Activated T-helper 17 cell treated with anti-CD3 and anti-CD28 coated beads, Interleukin-2, amount 50 U/mL, for 72 hours (primary cell): ENCODE results near the gene ANKRD36. TPM values are rescaled to one million over a fixed set of nuclear protein-coding genes. Genes with fewer than 3 reads are reported as not detected.
"Not testable (repeated sequence)": the region's sequence is repeated elsewhere in the genome, so short reads cannot be mapped to it uniquely, and the experiment has no call there.

Experiments
- ATAC-seq: fragments of 150-1000 bp; cut with Tn5 transposase; replicated peaks from 2 replicates; pipeline ENCODE4 v1.10.0; 2021; ENCODE audit warnings: mild to moderate bottlenecking, moderate library complexity
- H3K27ac Mint-ChIP-seq: one replicate; pipeline ENCODE4 v1.8.0; 2022; ENCODE audit warnings: mixed read lengths
- H3K27me3 Mint-ChIP-seq: one replicate; pipeline ENCODE4 v1.8.0; 2022; ENCODE audit warnings: mixed read lengths
- H3K36me3 Mint-ChIP-seq: one replicate; pipeline ENCODE4 v1.8.0; 2022; ENCODE audit warnings: low read depth, mild to moderate bottlenecking, mixed read lengths
- H3K4me1 Mint-ChIP-seq: one replicate; pipeline ENCODE4 v1.8.0; 2022; ENCODE audit warnings: mixed read lengths
- H3K4me3 Mint-ChIP-seq: one replicate; pipeline ENCODE4 v1.8.0; 2022; ENCODE audit warnings: mild to moderate bottlenecking, mixed read lengths
- H3K9me3 Mint-ChIP-seq: one replicate; pipeline ENCODE4 v1.8.0; 2022; ENCODE audit warnings: mixed read lengths
- total RNA-seq, 2 donors: library from RNA; stranded (reverse); gene quantifications; one replicate each; pipeline ENCODE4 v1.2.3, GENCODE V29; 2022

ANKRD36 gene
- 10 to 100 TPM; 48.7 to 62.2 TPM for total RNA-seq

DNA sequence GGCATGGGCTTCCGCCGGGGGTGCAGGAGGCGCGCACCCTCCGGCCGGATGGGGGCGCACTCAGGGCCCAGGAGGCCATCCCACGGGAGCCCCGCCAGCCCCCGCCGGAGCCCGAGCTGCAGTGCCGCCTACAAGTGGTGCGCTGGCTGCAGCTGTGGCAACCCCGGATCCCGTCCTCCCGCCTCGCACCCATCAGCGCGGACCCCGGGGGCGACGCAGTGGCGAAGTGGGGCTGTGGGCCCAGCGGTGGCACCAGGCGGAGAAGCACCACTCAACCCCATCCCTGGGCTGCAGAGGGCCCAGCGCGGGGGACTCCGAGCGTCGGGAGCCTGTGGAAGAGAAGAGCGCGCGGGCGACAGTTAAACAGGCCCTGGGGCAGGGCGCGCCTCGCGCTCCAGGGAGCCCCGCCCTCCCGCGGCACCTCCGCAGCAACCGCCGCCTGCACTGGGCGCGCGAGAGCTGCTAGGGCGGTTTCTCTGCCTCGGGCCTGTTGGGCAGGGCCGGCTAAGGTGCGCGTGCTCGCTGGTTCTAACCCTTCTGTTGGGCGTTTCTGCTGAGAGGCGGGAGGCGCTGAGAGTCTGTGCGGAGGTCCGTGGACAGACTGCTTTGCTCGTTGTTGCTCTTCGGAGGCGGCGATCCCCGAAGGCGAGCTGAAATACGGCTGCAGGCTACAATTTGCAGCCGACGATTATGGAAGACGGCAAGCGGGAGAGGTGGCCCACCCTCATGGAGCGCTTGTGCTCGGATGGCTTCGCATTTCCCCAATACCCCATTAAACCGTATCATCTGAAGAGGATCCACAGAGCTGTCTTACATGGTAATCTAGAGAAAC is at the start of gene ANKRD36:
Gene ANKRD36, plus strand, starts transcription at position 104 of the 832 bp plus-strand sequence. Its CDS starts 587 bp downstream, at position 691.
- not testable (repeated sequence) for H3K4me1 Mint-ChIP-seq, H3K27me3 Mint-ChIP-seq, H3K36me3 Mint-ChIP-seq, H3K9me3 Mint-ChIP-seq
- H3K27ac Mint-ChIP-seq, result peak within 1 kb of the TSS; percentile 97
- ATAC-seq, result peak; percentile 96
- H3K4me3 Mint-ChIP-seq, result peak within 1 kb of the TSS; percentile 99

DNA sequence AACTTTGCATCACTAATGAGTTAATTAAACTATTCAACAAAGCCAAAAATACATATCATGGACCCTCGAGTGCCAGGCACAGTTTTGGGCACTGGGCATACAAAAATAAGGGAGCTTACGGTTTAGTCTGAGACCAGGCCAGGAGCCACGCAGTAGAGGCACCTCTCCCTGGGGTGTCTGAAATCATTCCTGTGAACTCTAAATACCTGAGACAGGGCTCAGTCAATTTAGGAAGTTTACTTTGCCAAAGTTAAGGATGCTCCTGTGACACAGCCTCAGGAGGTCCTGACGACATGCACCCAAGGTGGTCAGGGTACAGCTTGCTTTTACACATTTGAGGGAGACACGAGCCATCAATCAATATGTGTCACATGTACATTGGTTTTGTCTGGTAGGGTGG is 46.9 kb upstream of the ANKRD36 start:
- H3K27ac Mint-ChIP-seq, ATAC-seq, H3K9me3 Mint-ChIP-seq, H3K36me3 Mint-ChIP-seq, H3K4me3 Mint-ChIP-seq, H3K4me1 Mint-ChIP-seq: not testable (repeated sequence)
- peaks cover 16% of the 10 kb centered on the region for H3K27me3 Mint-ChIP-seq

DNA sequence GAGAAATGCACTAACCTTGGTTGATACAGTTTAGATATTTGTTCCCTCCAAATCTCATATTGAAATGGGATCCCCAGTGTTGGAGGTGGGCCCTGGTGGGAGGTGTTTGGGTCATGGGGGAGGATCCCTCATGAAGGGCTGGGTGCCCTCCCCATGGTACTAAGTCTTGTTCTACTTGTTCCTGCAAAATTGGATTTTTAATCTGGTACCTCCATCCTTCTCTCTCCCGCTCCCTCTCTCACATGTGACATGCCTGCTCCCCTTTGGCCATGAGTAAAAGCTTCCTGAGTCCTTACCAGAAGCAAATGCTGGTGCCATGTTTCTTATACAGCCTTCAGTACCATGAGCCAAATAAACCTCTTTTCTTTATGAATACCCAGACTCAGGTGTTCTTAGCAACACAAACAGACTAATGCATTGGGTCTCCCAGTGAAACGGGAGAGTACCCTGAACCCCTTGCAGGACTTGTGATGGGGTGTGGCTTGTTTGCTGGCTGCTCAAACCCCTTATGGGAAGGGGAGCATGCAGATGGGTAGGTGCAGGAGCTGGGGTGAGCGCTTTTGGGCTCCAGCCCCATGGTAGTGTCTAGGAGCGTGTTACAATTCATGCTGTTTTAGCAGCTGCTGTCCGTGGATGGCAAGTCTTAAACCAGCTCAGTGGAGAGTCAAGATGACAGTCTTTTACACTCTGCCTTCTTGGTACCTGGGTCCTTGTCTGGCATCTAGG is 45.5 kb upstream of the ANKRD36 start:
- ATAC-seq, result no peak

DNA sequence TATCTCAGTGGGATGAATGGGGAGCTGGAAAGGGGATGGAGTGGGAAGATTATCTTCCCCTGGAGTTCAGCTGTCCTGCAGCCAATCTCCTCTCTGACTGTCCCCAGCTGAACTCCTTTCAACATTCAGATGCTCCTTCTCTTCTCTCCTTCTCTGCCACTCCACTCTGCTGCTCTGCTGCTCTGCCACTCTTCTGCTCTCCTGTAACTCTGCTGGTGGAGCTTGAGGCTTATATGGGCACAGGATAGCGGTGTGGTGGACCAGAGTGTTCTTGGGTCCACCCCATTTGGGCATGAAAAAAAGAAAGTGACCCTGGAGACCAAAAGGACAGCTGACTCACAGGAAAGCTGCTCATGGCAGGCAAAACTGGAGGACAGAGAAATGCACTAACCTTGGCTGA is 44.9 kb upstream of the ANKRD36 start:
- Mint-ChIP-seq H3K27me3 (peaks cover 16% of the 10 kb centered on the region), H3K4me1 (no peaks in the 10 kb centered on the region), H3K36me3 (no peaks in the 10 kb centered on the region), H3K27ac (no peak overlapping the region), H3K4me3 (no peak overlapping the region), H3K9me3 (no peaks in the 10 kb centered on the region)
- no peak for ATAC-seq

More for the DNA sequence above, 45.5 kb upstream of the ANKRD36 start:
- Mint-ChIP-seq H3K36me3 (no peaks in the 10 kb centered on the region), H3K4me3 (no peak overlapping the region), H3K9me3 (no peaks in the 10 kb centered on the region), H3K27ac (no peak overlapping the region), H3K27me3 (peaks cover 16% of the 10 kb centered on the region), H3K4me1 (no peaks in the 10 kb centered on the region)

DNA sequence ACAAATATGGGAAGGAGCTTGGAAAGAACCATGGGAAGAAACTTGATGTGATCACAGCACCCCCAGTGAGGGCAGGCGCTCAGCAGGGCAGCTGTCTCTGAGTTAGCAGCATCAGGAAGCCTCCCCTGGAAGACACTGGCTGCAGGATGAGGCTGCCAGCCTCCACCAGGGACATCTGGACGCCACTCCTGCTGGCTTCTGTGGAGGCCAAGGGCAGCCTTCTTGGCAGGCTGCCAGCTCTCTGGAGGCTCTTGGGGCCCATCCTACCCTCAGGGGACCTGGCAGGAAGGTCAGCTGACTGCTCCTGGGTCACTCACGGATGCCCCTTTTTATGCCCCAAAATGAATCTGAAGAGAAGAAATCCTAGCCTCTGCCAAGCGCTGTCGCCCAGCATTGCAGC is 44.2 kb upstream of the ANKRD36 start:
- H3K27ac Mint-ChIP-seq, H3K9me3 Mint-ChIP-seq, H3K4me1 Mint-ChIP-seq, H3K4me3 Mint-ChIP-seq, H3K36me3 Mint-ChIP-seq, ATAC-seq: not testable (repeated sequence)
- H3K27me3 Mint-ChIP-seq, result peaks cover 16% of the 10 kb centered on the region

DNA sequence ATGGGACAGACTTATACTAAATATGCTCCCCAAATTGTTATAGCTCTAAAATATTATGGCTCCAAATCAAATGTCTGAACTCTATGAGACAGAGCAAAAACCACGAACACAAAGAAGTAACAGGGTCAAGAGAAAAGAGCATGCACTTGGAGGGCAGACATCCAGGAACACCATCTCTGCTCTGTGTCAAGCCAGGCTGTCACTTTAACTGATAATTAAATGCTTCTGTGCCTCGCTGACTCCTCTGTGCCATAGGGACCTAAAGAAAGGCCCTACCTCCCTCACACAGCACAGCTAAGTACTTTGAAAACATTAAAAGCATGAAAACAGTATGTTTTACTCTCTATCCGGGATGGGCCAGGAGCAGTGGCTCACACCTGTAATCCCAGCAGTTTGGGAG is 42.0 kb upstream of the ANKRD36 start:
- H3K4me1 Mint-ChIP-seq, H3K9me3 Mint-ChIP-seq, H3K27me3 Mint-ChIP-seq, ATAC-seq, H3K27ac Mint-ChIP-seq, H3K36me3 Mint-ChIP-seq, H3K4me3 Mint-ChIP-seq: not testable (repeated sequence)

DNA sequence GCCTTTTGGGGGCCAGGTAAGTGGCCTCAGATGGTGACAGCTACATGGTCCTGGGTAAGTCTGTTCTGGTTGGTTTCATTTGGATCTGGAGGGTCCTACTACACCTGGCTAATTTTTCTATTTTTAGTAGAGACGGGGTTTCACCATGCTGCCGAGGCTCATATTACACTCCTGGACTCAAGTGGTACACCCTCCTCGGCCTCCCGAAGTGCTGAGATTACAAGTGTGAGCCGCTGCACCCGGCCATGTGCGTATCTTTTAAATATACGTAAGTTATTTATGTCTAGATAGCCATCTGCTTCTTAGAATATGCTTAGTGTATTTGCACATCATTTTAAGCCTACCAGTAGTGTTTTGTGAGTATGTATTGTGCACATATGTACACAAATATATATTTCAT is 35.7 kb upstream of the ANKRD36 start:
- H3K4me3 Mint-ChIP-seq, H3K4me1 Mint-ChIP-seq, H3K9me3 Mint-ChIP-seq, H3K27me3 Mint-ChIP-seq, H3K27ac Mint-ChIP-seq, H3K36me3 Mint-ChIP-seq, ATAC-seq: not testable (repeated sequence)

DNA sequence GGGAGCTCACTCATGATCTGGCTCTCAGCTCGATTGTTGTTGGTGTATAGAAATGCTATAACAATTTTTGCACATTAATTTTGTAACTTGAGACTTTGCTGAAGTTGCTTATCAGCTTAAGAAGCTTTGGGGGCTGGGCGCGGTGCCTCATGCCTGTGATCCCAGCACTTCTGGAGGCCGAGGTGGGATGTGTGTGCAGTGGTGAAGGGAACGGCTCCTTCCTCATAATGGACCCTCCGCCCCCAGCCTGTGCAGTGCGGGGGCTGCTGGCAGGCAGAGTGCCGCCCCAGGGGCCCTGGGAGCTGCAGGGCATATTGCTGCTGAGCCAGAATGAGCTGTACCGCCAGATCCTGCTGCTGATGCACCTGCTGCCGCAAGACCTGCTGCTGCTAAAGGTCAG is 32.1 kb upstream of the ANKRD36 start:
- H3K27me3 Mint-ChIP-seq, H3K9me3 Mint-ChIP-seq, H3K4me3 Mint-ChIP-seq, H3K36me3 Mint-ChIP-seq, H3K27ac Mint-ChIP-seq, ATAC-seq, H3K4me1 Mint-ChIP-seq: not testable (repeated sequence)

DNA sequence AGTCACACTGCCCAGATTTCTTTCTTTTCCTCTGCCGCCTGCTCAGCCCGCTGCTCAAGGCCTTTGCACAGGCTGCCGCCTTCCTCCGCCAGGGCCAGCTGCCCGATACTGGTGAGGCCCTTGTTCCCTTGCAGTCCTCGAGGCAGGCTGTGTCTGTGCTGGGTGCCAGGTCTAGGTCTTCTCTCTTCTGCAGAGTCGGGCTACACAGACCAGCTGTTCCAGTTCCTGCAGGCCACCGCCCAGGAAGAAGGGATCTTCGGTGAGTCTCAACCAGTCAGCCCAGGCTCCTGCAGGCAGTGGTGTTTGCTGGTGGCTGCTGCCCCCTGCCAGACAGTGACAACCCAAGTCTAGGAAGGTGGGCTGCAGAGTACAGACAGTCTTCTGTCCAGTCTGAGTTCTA is 30.7 kb upstream of the ANKRD36 start:
- H3K27me3 Mint-ChIP-seq, H3K9me3 Mint-ChIP-seq, H3K4me3 Mint-ChIP-seq, ATAC-seq, H3K4me1 Mint-ChIP-seq, H3K36me3 Mint-ChIP-seq, H3K27ac Mint-ChIP-seq: not testable (repeated sequence)

DNA sequence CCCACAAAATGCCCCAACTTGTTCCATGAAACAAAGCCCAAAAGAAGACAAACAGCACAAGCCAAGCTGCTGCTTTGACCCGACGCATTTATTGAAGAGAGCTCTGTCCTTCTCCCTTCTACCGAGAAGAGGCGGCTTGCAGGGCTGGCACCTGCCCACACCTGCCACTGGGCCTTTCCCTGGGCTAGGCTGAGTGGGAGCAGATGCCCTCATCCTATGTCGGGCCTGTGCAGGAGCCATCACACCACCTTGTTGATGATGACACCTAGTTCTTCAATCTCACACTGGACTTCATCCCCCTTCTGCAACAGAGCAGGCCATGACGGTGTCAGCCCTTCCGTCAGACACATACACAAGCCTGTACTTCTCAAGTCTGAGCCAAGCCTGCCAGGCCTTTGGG is 29.4 kb upstream of the ANKRD36 start:
- H3K27me3 Mint-ChIP-seq, H3K4me1 Mint-ChIP-seq, H3K36me3 Mint-ChIP-seq, H3K27ac Mint-ChIP-seq, H3K9me3 Mint-ChIP-seq, H3K4me3 Mint-ChIP-seq, ATAC-seq: not testable (repeated sequence)

DNA sequence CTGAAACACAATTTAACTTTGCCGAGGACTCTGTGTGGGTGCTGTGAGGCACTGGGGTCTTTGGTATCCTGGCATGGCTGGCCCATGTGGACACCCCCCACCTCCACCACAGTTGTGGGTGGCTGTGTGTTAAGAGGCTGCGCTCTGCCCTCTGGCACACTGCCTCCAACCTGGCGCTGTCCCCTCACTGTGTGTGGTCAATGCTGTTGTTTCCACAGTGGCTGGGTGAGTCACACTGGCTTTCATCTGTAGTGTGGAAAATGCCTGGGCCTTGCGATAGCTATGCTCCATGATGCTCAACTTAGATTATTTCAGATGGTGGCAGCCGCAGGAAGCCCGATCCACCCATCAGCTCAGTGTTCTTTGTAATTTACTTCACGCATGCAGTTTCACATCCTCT is 27.9 kb upstream of the ANKRD36 start:
- not testable (repeated sequence) for H3K9me3 Mint-ChIP-seq, H3K36me3 Mint-ChIP-seq, H3K27me3 Mint-ChIP-seq, H3K4me3 Mint-ChIP-seq, H3K27ac Mint-ChIP-seq, H3K4me1 Mint-ChIP-seq
- ATAC-seq, result peak; percentile 72

DNA sequence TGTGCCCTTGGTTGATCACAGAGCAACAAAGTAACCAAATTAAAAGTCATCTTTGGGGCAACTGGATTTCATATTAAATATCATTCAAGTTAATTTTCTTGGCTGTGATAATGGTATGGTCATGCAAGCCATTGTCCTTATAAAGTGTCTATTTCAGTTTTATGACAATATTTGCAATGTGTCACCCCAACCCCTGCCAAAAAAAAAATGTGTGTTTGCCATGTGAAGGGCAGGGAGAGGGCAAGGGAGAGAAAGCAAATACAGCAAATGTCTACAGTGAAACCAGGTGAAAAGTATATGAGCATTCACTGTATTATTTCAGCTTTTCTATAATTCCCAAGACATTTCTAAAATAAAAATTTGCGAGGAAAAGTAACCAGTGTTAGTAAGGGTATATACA is 24.2 kb upstream of the ANKRD36 start:
- H3K9me3 Mint-ChIP-seq, H3K27me3 Mint-ChIP-seq, H3K4me3 Mint-ChIP-seq, H3K27ac Mint-ChIP-seq, ATAC-seq, H3K4me1 Mint-ChIP-seq, H3K36me3 Mint-ChIP-seq: not testable (repeated sequence)

DNA sequence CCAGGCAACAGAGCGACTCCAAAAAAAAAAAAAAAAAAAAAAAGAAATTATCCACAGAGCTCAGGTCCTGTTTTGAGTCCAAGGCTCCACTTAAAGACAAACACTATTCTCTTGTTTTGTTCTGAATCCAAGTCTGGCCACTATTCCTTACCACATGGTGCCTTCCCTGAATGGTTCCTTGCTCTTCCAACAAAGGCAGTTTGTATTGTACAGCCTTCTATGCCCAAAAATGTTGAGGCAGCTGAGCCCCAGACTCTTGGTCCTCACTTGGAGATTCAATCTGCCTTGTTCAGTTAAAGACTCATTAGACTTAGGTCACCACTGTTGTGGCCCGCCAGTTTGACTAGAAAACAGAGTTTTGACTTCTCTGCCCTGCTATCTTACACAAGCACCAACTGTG is 20.0 kb upstream of the ANKRD36 start:
- H3K4me3 Mint-ChIP-seq, H3K4me1 Mint-ChIP-seq, H3K27ac Mint-ChIP-seq, H3K36me3 Mint-ChIP-seq, ATAC-seq, H3K9me3 Mint-ChIP-seq, H3K27me3 Mint-ChIP-seq: not testable (repeated sequence)

DNA sequence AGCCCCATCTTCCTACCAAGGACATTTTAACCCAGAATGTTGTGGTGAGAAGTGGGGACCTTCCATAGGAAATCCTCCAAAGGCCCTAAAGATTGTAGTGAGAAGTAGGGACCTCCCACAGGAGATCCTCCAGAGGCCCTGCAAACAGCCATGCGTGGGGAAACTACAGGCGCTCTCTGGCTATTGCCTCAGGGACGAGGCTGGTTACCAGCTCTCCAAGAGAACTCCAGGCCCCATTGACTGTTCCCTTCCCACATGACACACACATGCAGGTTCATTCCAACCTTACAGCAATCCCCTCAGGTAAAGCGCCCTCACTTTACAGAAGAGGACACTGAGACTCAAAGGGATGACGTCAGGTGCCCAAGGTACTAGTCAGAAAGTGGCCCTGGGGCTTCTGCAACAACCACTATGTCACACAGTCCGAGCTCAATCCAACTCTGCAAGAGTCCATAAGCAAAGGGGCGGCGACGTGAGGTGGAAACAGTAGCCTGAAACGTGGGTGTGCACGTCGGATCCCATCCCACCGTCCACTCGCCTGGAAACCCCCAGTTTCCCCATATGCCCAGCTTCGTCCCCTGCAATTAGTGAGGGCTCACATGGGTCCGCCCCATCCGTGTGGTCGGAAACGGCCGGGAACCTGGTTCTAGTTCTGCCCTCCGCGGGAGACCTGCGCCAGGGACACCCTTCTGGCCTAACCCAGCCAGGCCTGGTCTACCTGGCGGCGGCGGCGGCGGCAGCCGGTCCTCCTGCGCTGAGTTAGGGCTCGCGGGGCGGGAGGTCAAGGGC is 18.8 kb upstream of the ANKRD36 start:
- not testable (repeated sequence) for H3K27ac Mint-ChIP-seq, H3K36me3 Mint-ChIP-seq, H3K4me1 Mint-ChIP-seq, H3K9me3 Mint-ChIP-seq, H3K27me3 Mint-ChIP-seq
- H3K4me3 Mint-ChIP-seq, result peak overlapping the region; percentile 48
- ATAC-seq, result peak; percentile 34
